Cardiac atrium fibroblast (primary cell): Measurements from ENCODE around the gene DYNLRB1. TPM values are rescaled to one million over a fixed set of nuclear protein-coding genes. Genes with fewer than 3 reads are reported as not detected.

Experiments used
- total RNA-seq: library from RNA; depleted of rRNA; stranded (reverse); fragments of >200 nt; gene quantifications from 2 replicates; pipeline ENCODE4 v1.2.3, GENCODE V29; 2015

Gene DYNLRB1
- 121 and 168 TPM in 2 replicates for total RNA-seq

GRCh38 chr20:34516247-34517113 lies at the start of gene DYNLRB1:
TSS of gene DYNLRB1 (plus strand) at chr20:34516422. CDS start at chr20:34516459, 37 bp downstream.

GRCh38 chr20:34558320-34559218 lies 42.3 kb downstream of the DYNLRB1 start, which contains the start of gene MAP1LC3A:
TSS of gene MAP1LC3A (plus strand) at chr20:34558718. CDS start at chr20:34558869, 151 bp downstream.

Other genes starting within 250 kb of the DYNLRB1 start
- 143 and 147 TPM in 2 replicates for gene AHCY, start 213.1 kb upstream of the DYNLRB1 start, total RNA-seq
- gene ITCH, start 153.1 kb upstream of the DYNLRB1 start, total RNA-seq, result 39.0 and 41.5 TPM in 2 replicates
- gene MAP1LC3A, start 42.3 kb downstream of the DYNLRB1 start, total RNA-seq, result 56.1 and 94.8 TPM in 2 replicates
- gene PIGU, start 160.7 kb downstream of the DYNLRB1 start, total RNA-seq, result 16.2 and 20.9 TPM in 2 replicates
- gene TP53INP2, start 187.9 kb downstream of the DYNLRB1 start, total RNA-seq, result 5.8 and 10.4 TPM in 2 replicates